Measurements from ENCODE around the gene CIZ1.

DNA sequence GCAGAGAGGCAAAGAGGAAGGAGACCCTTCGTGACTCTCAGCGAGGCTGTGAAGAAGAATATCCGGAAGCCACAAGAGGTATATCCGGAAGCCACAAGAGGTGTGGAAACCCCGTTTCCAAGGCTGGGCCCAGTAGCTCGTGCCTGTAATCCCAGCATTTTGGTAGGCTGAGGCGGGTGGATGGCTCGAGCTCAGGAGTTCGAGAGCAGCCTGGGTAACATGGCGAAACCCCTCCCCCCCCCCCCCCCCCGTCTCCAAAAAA is 31.9 kb downstream of the CIZ1 start:
- TF ChIP-seq, protein P1, sequence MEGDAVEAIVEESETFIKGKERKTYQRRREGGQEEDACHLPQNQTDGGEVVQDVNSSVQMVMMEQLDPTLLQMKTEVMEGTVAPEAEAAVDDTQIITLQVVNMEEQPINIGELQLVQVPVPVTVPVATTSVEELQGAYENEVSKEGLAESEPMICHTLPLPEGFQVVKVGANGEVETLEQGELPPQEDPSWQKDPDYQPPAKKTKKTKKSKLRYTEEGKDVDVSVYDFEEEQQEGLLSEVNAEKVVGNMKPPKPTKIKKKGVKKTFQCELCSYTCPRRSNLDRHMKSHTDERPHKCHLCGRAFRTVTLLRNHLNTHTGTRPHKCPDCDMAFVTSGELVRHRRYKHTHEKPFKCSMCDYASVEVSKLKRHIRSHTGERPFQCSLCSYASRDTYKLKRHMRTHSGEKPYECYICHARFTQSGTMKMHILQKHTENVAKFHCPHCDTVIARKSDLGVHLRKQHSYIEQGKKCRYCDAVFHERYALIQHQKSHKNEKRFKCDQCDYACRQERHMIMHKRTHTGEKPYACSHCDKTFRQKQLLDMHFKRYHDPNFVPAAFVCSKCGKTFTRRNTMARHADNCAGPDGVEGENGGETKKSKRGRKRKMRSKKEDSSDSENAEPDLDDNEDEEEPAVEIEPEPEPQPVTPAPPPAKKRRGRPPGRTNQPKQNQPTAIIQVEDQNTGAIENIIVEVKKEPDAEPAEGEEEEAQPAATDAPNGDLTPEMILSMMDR (IDR thresholded peaks at IDR 0.05): no peak
- no peak for TF ChIP-seq ZFX (IDR thresholded peaks at IDR 0.05; ENCODE audit: borderline replicate concordance)

Data from 22Rv1 (cell line).